ENCODE results near the gene TMX2. TPM values are rescaled to one million over a fixed set of nuclear protein-coding genes. Genes with fewer than 3 reads are reported as not detected.
"Not testable (repeated sequence)": the region's sequence is repeated elsewhere in the genome, so short reads cannot be mapped to it uniquely, and the experiment has no call there.

The TMX2 gene
- total and polyA plus RNA-seq, 12 donors = 47.0 to 210 (median 91.9) TPM

DNA sequence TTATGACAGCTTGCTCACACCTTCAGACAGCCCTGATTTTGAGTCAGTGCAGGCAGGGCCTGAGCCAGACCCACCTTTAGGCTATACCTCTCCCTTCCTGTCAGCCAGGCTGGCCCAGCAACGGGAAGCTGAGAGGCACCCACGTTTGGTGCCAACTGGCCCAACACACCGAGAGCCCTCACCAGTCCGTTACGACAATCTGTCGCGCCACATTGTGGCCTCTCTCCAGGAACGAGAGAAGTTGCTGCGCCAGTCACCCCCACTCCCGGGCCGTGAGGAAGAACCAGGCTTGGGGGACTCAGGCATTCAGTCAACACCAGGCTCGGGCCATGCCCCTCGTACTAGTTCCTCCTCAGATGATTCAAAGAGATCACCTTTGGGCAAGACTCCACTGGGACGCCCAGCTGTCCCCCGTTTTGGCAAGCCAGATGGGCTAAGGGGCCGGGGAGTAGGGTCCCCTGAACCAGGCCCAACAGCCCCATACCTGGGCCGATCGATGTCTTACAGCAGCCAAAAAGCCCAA is 13.5 kb upstream of the TMX2 start:
- no peak for TF ChIP-seq POLR2A (IDR thresholded peaks at IDR 0.05)
- no peak for DNase-seq
- H3K4me1 ChIP-seq (replicated peaks in 1 of 2) = peaks cover 7% of the 10 kb centered on the region in 2 donors
- no peak overlapping the region for H3K4me3 ChIP-seq
- H3K36me3 ChIP-seq (replicated peaks in 1 of 2) = peaks cover 0 to 86% of the 10 kb centered on the region in 2 donors
- H3K9me3 ChIP-seq (replicated peaks in 1 of 3) = no peaks in the 10 kb centered on the region
- H3K27me3 ChIP-seq = no peaks in the 10 kb centered on the region
- 89 to 100% (median 95%) methylated on average over 5 to 18 of the region's 18 CpGs for WGBS, 4 donors
- intact Hi-C loops (cut with DNase I) = no loop called here
- no peak overlapping the region for H3K27ac ChIP-seq

GRCh38 chr11:57699813-57700212 is 12.6 kb upstream of the TMX2 start:
- DNase-seq = no peak
- Histone ChIP-seq H3K4me1 (replicated peaks in 1 of 2) (peaks cover 7 to 9% of the 10 kb centered on the region in 2 donors), H3K36me3 (replicated peaks in 1 of 2) (peaks cover 0 to 86% of the 10 kb centered on the region in 2 donors), H3K27me3 (no peaks in the 10 kb centered on the region), H3K9me3 (replicated peaks in 1 of 3) (no peaks in the 10 kb centered on the region), H3K27ac (no peak overlapping the region), H3K4me3 (no peak overlapping the region)
- intact Hi-C loops (cut with DNase I) = no loop called here
- no peak for TF ChIP-seq POLR2A (IDR thresholded peaks at IDR 0.05)
- WGBS, 4 donors = 88 to 92% (median 90%) methylated on average over 10 of the region's 10 CpGs

- WGBS, 4 donors = 62 to 73% (median 68%) methylated on average over 3 of the region's 3 CpGs
- Histone ChIP-seq H3K4me3 (no peak overlapping the region), H3K27ac (no peak overlapping the region), H3K4me1 (replicated peaks in 1 of 2) (peaks cover 7 to 9% of the 10 kb centered on the region in 2 donors), H3K9me3 (replicated peaks in 1 of 3) (no peaks in the 10 kb centered on the region), H3K27me3 (no peaks in the 10 kb centered on the region), H3K36me3 (replicated peaks in 1 of 2) (peaks cover 0 to 83% of the 10 kb centered on the region in 2 donors)
- intact Hi-C loops (cut with DNase I) = no loop called here
- TF ChIP-seq, protein P1, sequence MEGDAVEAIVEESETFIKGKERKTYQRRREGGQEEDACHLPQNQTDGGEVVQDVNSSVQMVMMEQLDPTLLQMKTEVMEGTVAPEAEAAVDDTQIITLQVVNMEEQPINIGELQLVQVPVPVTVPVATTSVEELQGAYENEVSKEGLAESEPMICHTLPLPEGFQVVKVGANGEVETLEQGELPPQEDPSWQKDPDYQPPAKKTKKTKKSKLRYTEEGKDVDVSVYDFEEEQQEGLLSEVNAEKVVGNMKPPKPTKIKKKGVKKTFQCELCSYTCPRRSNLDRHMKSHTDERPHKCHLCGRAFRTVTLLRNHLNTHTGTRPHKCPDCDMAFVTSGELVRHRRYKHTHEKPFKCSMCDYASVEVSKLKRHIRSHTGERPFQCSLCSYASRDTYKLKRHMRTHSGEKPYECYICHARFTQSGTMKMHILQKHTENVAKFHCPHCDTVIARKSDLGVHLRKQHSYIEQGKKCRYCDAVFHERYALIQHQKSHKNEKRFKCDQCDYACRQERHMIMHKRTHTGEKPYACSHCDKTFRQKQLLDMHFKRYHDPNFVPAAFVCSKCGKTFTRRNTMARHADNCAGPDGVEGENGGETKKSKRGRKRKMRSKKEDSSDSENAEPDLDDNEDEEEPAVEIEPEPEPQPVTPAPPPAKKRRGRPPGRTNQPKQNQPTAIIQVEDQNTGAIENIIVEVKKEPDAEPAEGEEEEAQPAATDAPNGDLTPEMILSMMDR (IDR thresholded peaks at IDR 0.05) = no peak
- TF ChIP-seq POLR2A (IDR thresholded peaks at IDR 0.05) = no peak
- DNase-seq = no peak
These were observed 12.0 kb upstream of the TMX2 start for GRCh38 chr11:57700425-57700824.

DNA sequence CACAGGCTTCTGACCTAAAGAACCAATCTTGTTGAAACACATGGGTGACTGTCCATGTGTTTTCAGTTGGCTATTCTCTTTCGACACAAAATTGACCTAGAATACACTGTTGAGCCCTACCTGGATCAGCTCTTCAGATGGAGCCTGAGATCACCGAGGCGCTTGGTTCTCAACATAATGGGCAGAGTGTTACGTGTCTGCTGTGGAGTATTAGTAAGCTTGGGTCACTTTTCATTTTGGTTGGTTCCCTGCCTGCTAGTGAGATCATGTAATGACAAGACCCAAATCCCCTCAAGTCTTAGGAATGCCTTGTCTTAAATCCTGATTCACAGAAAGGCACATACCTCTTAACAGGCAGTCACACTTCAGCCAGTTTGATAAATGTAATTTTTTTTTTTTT is 9.1 kb upstream of the TMX2 start:
- peaks cover 0 to 56% of the 10 kb centered on the region in 2 donors for H3K36me3 ChIP-seq (replicated peaks in 1 of 2)
- TF ChIP-seq, protein P1 (IDR thresholded peaks at IDR 0.05) = no peak
- no peak for TF ChIP-seq POLR2A (IDR thresholded peaks at IDR 0.05)
- H3K4me1 ChIP-seq (replicated peaks in 1 of 2) = peaks cover 7 to 9% of the 10 kb centered on the region in 2 donors
- intact Hi-C loops (cut with DNase I) = no loop called here
- H3K9me3 ChIP-seq (replicated peaks in 1 of 3) = no peaks in the 10 kb centered on the region
- WGBS, 4 donors = 75 to 88% (median 79%) methylated on average over 4 of the region's 4 CpGs
- no peak for DNase-seq
- peak overlapping the region in 3 of 5 donors; percentile 35 to 69 (median 61) for H3K27ac ChIP-seq
- H3K27me3 ChIP-seq = no peaks in the 10 kb centered on the region
- no peak overlapping the region for H3K4me3 ChIP-seq

DNA sequence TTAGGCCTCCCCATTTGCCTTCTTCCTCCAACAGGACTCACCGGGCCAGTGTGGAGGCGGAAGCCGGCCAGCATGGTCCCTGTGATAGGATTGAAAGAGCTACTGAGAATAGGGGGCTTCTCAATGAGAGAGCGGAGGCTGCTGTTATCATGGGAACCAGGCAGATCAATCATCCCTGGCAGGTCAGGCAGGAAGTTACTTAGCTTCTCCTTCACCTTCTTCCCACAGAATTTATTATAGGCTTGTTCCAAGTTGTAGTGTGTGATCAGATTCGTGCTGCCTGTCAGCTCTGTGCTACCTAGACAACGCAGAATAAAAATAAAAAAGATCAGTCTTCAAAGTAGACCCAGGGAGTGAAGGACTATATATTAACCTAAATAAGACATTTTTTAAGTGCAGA is 7.5 kb upstream of the TMX2 start:
- TF ChIP-seq POLR2A (IDR thresholded peaks at IDR 0.05) = no peak
- TF ChIP-seq, protein P1 (IDR thresholded peaks at IDR 0.05) = no peak
- 79 to 88% (median 82%) methylated on average over 6 of the region's 6 CpGs for WGBS, 4 donors

DNA sequence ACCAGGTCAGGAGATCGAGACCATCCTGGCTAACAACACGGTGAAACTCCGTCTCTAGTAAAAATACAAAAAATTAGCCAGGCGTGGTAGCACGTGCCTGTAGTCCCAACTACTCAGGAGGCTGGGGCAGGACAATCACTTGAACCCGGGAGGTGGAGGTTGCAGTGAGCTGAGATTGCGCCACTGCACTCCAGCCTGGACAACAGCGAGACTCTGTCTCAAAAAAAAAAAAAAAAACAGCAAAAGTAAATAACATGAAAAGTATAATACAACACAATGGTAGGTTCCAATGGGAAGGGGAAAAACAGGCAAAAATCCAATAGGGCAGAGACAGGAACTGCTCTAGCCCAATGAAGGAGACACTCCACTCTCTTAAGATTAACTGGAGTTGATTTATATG is 7.0 kb upstream of the TMX2 start:
- DNase-seq; intact Hi-C loops (cut with DNase I); H3K27me3 ChIP-seq; H3K9me3 ChIP-seq (replicated peaks in 1 of 3); H3K4me3 ChIP-seq; H3K27ac ChIP-seq: not testable (repeated sequence)
- peaks cover 7 to 14% of the 10 kb centered on the region in 2 donors for H3K4me1 ChIP-seq (replicated peaks in 1 of 2)
- 86 to 94% (median 90%) methylated on average over 8 of the region's 8 CpGs for WGBS, 4 donors
- H3K36me3 ChIP-seq (replicated peaks in 1 of 2) = peaks cover 0 to 36% of the 10 kb centered on the region in 2 donors

More for the DNA sequence above, 7.5 kb upstream of the TMX2 start:
- no peaks in the 10 kb centered on the region for H3K9me3 ChIP-seq (replicated peaks in 1 of 3)
- intact Hi-C loops (cut with DNase I) = no loop called here
- DNase-seq = no peak
- no peak overlapping the region for H3K27ac ChIP-seq
- H3K4me1 ChIP-seq (replicated peaks in 1 of 2) = peaks cover 7 to 9% of the 10 kb centered on the region in 2 donors
- H3K27me3 ChIP-seq = no peaks in the 10 kb centered on the region
- peaks cover 0 to 40% of the 10 kb centered on the region in 2 donors for H3K36me3 ChIP-seq (replicated peaks in 1 of 2)
- H3K4me3 ChIP-seq = no peak overlapping the region

All from adrenal gland (tissue), 12 donors.